GM18502 (cell line): ENCODE results near the gene NVL.
"Not testable (repeated sequence)": the region's sequence is repeated elsewhere in the genome, so short reads cannot be mapped to it uniquely, and the experiment has no call there.

Source experiments
- ATAC-seq: cut with Tn5 transposase; IDR thresholded peaks from one replicate; pipeline ENCODE4 v1.9.1; 2021; ENCODE audit warnings: mild to moderate bottlenecking; ENCODE audit not compliant: unreplicated experiment, poor library complexity

The NVL gene

GRCh38 chr1:224338150-224338838 lies 8.3 kb upstream of the NVL start:
- no peak for ATAC-seq

GRCh38 chr1:224333939-224334786 lies 4.2 kb upstream of the NVL start:
- no peak for ATAC-seq

GRCh38 chr1:224333309-224333926 lies 3.4 kb upstream of the NVL start:
- peak; percentile 48 for ATAC-seq

- ATAC-seq, result no peak
These were observed 1.9 kb upstream of the NVL start for GRCh38 chr1:224331824-224332223.

- ATAC-seq, result no peak
These were observed 1.4 kb upstream of the NVL start for GRCh38 chr1:224331326-224331725.

- ATAC-seq, result no peak
These were observed 509 bp downstream of the NVL start for GRCh38 chr1:224329484-224329841.

GRCh38 chr1:224328644-224329043 lies 1.3 kb downstream of the NVL start:
- ATAC-seq, result no peak

- no peak for ATAC-seq
These were observed 4.0 kb downstream of the NVL start for GRCh38 chr1:224325959-224326358.

GRCh38 chr1:224321706-224322105 lies 8.3 kb downstream of the NVL start:
- no peak for ATAC-seq

GRCh38 chr1:224317383-224318045 lies 12.5 kb downstream of the NVL start:
- ATAC-seq, result no peak

GRCh38 chr1:224312025-224312424 lies 17.9 kb downstream of the NVL start:
- no peak for ATAC-seq

- ATAC-seq, result not testable (repeated sequence)
These were observed 18.5 kb downstream of the NVL start for GRCh38 chr1:224311503-224311902.

GRCh38 chr1:224308064-224308463 lies 21.9 kb downstream of the NVL start:
- no peak for ATAC-seq

- no peak for ATAC-seq
These were observed 25.2 kb downstream of the NVL start for GRCh38 chr1:224304767-224305166.

- no peak for ATAC-seq
These were observed 27.0 kb downstream of the NVL start for GRCh38 chr1:224302947-224303346.

- ATAC-seq, result no peak
These were observed 28.6 kb downstream of the NVL start for GRCh38 chr1:224301391-224301790.

GRCh38 chr1:224300346-224300745 lies 29.6 kb downstream of the NVL start:
- ATAC-seq, result no peak

- no peak for ATAC-seq
These were observed 31.3 kb downstream of the NVL start for GRCh38 chr1:224298346-224299330.

GRCh38 chr1:224294775-224295174 lies 35.2 kb downstream of the NVL start:
- no peak for ATAC-seq

- no peak for ATAC-seq
These were observed 37.6 kb downstream of the NVL start for GRCh38 chr1:224292419-224292818.
